ENCODE data around the gene FANCE.
"Not testable (repeated sequence)": the region's sequence is repeated elsewhere in the genome, so short reads cannot be mapped to it uniquely, and the experiment has no call there.

FANCE gene

DNA sequence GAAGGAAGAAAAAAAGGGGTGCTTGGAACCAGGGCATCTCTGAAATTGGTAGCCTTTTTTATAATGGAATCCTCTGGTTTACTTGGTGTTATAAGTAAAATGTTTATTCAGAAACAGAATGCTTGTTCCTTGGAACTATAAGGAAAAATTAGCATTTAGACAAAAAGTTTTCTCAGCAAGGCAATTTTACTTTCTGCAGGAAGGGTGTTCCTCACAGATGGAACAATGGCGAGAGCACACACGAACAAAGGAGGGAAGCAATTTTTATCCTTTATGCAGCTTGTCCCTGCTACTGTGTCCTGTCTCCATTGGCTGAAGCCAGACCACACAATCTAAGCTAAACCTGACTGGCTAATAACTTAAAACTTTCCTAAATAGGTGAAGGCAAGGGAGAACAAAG is 22.7 kb upstream of the FANCE start:
- DNase-seq (ENCODE audit: low read depth in 1 of 2, low spot score in 1 of 2) = no peak

GRCh38 chr6:35432291-35432690 is 19.8 kb upstream of the FANCE start:
- DNase-seq (ENCODE audit: low read depth in 1 of 2, low spot score in 1 of 2) = no peak

GRCh38 chr6:35432702-35433101 is 19.4 kb upstream of the FANCE start:
- DNase-seq (ENCODE audit: low read depth in 1 of 2, low spot score in 1 of 2) = not testable (repeated sequence)

DNA sequence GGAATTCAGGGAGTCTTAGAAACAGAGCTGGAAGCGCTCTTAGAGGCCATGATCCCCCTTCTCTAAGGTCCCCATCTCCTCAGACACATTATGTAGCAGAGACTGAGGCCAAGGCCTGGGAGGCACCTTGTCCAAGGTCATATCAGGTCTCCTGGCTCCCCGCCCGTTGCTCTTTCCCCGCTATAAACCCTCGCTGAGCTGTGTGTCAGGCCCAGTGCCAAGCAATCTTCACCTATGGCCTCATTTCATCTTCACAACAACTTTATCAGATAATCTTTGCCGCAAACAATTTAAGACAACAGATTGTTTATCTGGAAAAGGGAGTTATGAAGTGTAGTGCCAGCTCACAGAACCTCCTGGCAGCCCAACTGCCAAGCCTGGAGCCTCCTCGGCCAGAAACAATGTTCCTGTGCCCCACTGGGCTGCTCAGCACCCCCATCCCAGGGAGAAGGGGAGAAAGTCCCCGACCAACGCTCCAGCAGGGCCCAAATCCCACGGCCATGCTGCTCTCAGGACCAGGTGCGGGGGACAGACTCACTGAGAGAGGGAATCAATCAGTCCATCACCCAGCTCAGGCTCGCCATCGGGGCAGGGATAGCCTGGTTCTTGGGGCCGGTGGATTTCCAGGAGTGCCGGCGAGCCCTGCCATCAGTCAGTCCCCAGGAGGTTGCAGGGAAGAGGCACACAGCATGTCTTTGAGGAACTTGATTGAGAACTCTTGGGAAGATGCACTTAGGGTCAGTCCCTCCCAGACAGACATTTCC is 16.9 kb upstream of the FANCE start:
- DNase-seq (ENCODE audit: low read depth in 1 of 2, low spot score in 1 of 2) = no peak

DNA sequence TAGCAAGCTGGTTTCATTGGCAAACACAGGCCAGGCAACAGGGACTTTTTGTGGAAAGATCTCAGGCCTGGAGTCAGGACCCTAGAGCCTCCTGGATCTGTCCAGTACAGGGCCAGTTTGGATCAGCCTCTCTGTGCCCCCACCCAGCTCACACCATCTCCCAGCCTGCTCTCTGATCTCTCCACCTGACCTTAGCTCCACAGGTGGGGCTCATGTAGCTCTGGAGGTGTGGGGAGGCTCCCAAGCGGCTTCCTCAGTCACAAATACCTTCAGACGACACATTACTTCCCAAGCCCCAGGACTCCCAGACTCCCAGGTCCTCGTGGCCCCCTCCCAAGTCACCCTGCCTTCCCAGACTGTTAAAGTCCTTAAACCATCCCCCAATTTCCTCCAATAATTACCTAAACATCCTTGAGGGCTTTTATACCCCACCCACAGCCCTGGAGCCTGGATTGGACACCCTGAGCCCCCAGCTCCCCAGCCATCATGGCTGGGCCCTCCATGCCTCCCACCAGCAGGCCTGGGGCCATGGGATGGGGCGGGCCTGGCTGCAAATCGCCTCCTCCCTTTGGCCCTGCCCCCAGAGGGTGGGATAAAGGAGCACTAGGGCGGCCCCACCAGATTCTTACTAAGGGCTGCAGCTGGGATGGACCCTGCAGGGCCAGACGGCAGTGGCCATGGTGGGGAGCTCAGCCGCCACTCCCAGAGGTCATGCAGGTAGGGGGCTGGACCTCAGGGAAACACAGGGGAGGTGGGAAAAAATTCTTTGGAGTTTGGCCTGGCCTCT is 15.9 kb upstream of the FANCE start:
- DNase-seq (ENCODE audit: low read depth in 1 of 2, low spot score in 1 of 2) = no peak

- DNase-seq (ENCODE audit: low read depth in 1 of 2, low spot score in 1 of 2) = not testable (repeated sequence)
Observed at GRCh38 chr6:35438378-35439065, 13.6 kb upstream of the FANCE start.

GRCh38 chr6:35439308-35439707 is 12.8 kb upstream of the FANCE start:
- no peak for DNase-seq (ENCODE audit: low read depth in 1 of 2, low spot score in 1 of 2)

GRCh38 chr6:35441205-35441604 is 10.9 kb upstream of the FANCE start:
- no peak for DNase-seq (ENCODE audit: low read depth in 1 of 2, low spot score in 1 of 2)

- no peak for DNase-seq (ENCODE audit: low read depth in 1 of 2, low spot score in 1 of 2)
Observed at GRCh38 chr6:35441642-35442041, 10.5 kb upstream of the FANCE start.

DNA sequence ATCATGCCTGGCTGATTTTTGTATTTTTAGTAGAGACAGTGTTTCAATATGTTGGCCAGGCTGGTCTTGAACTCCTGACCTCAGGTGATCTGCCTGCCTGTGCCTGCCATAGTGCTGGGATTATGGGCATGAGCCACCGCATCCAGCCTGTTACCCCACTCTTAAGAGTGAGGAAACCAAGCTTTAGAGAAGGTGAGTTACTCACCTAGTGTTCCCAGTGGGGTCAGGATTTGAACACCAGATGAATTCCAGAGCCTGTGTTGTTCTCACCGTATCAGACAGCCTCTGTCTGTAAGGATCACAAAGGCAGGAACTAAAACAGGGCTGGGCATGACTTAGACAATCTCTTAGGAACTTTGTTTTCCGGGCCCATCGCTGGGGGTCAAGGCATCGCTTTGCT is 9.4 kb upstream of the FANCE start:
- no peak for DNase-seq (ENCODE audit: low read depth in 1 of 2, low spot score in 1 of 2)

- no peak for DNase-seq (ENCODE audit: low read depth in 1 of 2, low spot score in 1 of 2)
Observed at GRCh38 chr6:35443341-35444030, 8.7 kb upstream of the FANCE start.

- no peak for DNase-seq (ENCODE audit: low read depth in 1 of 2, low spot score in 1 of 2)
Observed at GRCh38 chr6:35445691-35446090, 6.4 kb upstream of the FANCE start.

GRCh38 chr6:35448191-35448590 is 3.9 kb upstream of the FANCE start:
- no peak for DNase-seq (ENCODE audit: low read depth in 1 of 2, low spot score in 1 of 2)

DNA sequence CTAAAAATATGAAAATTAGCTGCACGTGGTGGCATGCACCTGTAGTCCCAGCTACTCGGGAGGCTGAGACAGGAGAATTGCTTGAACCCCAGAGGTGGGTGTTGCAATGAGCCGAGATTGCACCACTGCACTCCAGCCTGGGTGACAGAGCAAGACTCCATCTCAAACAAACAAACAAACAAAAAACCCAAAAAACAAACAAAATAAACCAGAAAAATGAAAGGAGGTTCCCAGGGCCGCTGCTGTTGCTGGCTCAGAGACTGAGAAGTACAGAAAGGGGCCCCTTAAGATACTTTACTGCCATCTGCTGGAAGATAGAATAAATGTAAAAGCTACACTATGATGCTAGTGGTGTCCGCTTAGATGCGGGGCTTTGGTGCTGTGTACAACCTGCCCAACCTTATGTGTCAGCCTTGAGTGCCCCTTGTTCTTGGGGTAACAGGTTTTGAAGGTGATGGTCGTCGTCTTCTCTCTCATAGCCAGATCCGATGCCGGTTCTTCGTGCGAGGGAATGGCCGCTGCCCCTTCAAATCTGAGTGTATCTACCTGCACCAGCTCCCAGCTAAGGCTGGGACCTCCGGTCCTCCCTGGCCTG is 2.8 kb upstream of the FANCE start:
- DNase-seq (ENCODE audit: low read depth in 1 of 2, low spot score in 1 of 2) = no peak

DNA sequence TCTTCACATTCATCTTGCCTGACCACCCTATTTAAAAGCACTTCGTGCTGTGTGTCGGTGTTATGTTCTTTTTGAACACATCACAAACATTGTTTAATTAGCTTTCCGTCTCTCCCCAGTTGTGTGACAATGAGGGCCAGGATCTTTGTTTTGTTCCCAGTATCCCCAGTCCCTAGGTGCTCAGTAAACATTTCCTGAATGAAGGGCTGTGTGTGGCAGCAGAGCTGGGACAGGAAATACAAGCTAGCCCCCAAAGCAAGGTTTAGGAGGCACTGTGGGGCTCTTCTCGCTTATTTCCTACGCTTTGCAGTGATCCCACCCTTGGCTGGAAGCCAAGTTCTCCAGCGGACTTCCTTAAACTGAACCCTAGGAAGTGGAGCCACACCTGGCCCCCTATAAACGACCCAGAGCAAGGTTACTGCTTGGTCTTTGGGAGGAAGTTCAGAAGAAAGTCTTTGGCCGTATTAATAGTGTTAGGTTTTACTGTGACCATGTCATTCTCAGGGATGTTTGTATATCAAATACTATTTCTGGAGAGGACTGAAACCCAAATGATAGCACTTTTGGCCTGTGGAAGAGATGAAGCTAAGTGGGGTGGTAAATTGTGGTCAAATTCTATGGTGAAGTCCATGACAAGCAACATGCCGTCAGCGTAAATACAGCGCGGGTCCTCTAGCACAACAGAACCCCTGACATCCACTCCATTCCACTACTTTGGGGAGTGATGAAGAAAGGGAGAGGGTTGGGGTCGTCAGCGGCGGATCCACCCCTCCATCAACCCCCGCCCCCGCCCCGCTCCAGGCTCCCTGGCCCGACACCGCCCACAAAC is 570 bp upstream of the FANCE start:
- DNase-seq (ENCODE audit: low read depth in 1 of 2, low spot score in 1 of 2) = no peak

DNA sequence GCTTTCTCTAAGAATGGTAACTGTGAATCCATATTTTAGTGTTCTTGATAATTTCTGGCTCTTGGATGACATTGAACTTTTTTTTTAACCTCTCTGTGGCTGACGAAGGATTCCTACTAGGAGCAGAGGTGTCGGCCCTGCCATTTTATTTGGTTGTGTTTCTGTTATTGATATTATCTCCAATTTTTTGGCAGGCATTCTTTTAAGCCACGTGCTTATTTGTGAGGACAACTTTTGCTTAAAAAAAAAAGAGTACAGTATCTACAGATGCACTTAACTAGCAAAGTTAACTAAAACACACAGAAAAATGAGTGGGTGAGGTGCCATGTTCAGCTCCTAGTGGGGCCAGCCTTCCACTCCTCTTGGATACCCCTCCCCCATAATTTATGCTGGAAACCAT is 1.1 kb downstream of the FANCE start:
- DNase-seq (ENCODE audit: low read depth in 1 of 2, low spot score in 1 of 2) = no peak

DNA sequence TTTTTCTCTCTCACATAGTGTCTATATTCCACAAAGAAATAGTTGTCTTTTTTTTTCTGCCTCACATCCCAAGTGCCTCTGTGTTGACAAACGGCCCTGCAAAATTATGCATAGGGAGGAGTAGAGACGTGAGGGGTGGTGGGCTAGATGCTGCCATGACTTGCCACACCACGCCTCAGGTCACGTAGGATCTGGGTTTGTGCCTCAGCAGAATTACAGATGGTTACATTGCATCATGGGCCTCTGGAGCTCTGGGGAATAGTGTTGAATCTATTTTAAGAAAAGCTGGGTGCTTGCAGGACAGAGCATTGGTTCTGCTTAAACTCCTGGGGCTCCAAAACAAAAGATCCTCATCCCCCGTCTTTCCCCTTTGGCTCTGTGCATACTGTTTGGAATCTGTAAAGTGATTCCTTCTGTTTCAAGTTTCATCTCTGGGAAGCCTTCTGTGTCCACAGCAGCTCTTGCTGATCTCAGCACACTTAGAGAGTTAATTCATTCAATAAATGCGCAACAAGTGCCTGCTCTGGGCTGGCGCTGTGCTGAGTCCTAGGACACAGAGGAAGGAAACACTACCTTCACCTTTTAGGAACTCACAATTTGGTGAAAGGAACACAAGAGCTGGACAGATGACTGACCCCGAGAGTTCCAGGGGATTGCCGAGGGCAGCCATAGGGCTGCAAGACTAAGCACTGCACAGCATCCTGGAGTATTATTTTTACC is 2.4 kb downstream of the FANCE start:
- no peak for DNase-seq (ENCODE audit: low read depth in 1 of 2, low spot score in 1 of 2)

- no peak for DNase-seq (ENCODE audit: low read depth in 1 of 2, low spot score in 1 of 2)
Observed at GRCh38 chr6:35457907-35458306, 5.8 kb downstream of the FANCE start.

DNA sequence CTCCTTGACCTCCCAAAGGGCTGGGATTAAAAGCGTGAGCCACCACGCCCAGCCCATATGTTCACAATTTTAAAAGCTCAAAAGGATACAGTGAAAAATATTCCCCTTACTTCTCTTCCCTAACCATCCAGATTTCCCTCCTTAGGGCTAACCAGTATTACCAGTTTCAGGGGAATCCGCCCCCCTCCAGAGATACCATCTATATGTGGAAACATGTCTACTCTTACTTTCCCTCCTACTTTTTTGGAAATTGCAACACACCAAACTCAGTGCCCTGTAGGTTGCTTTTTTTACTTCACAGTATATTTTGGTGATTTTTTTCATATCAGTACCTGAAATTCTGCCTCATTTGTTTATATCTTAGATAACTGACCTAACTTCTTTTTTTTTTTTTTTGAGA is 9.1 kb downstream of the FANCE start:
- no peak for DNase-seq (ENCODE audit: low read depth in 1 of 2, low spot score in 1 of 2)

DNA sequence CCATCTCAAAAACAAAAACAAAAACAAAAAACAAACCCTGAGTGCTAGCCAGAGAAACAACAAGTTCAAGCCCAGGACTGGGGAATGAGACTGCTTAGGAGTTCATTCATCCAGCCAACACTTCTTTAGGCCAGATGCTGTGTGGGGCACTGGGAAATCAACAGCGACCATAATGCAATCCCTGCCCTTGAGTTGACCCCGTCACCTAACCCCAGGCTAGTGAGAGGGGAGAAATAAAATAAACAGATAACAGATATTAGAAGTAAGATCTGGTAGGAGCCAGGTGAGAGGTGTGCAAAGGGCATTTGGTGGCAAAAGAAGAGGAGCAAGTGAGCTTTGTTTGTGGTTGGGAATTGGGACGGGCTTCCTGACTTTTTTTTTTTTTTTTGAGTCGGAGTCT is 11.2 kb downstream of the FANCE start:
- DNase-seq (ENCODE audit: low read depth in 1 of 2, low spot score in 1 of 2) = no peak

All from stimulated activated CD4-positive, alpha-beta T cell treated with anti-CD3 and anti-CD28 coated beads, Interleukin-15, amount 100 ng/mL, for 1 hour (primary cell).